ENCODE data around the gene PLXNB1. TPM values are rescaled to one million over a fixed set of nuclear protein-coding genes. Genes with fewer than 3 reads are reported as not detected.

The PLXNB1 gene
- total and polyA plus RNA-seq, 2 of the 13 experiments (the other 11 are each of a cell fraction or from before 2014, with no cell fraction given) = 86.0 to 143 TPM

- Histone ChIP-seq H3K9me3 (ENCODE audit: low read length) (no peaks in the 10 kb centered on the region), H3K4me3 (replicated peaks in 1 of 3; ENCODE audit: insufficient read depth in 1 of 3, low read depth in 2 of 3, low read length in 3 of 3) (no peak overlapping the region), H2AFZ (ENCODE audit: low read length) (no peak overlapping the region), H3K9ac (ENCODE audit: insufficient read depth, low read depth, low read length) (no peak overlapping the region), H3K4me1 (ENCODE audit: insufficient read depth, low read length) (peaks cover 11% of the 10 kb centered on the region), H3K27ac (ENCODE audit: extremely low read length, insufficient read depth, low read length) (no peak overlapping the region), H4K20me1 (ENCODE audit: insufficient read depth, low read length) (no peaks in the 10 kb centered on the region), H3K79me2 (ENCODE audit: insufficient read depth, low read length) (no peaks in the 10 kb centered on the region), H3K4me2 (ENCODE audit: low read depth, low read length) (no peak overlapping the region), H3K27me3 (ENCODE audit: control insufficient read depth in 1 of 2, insufficient read depth in 2 of 2, low read length in 2 of 2) (peaks cover 0 to 1% of the 10 kb centered on the region in 2 experiments; a peak in 1 of 5 replicates), H3K36me3 (replicated peaks in 1 of 2; ENCODE audit: control insufficient read depth in 1 of 2, insufficient read depth in 2 of 2, low read length in 2 of 2) (no peaks in the 10 kb centered on the region)
- CTCF ChIA-PET (ENCODE audit: low intra/inter-chr PET ratio, low total read pairs) = no interaction called here
- in situ Hi-C loops (cut with HindIII; ENCODE audit: extremely low pct_ligation_motif_present, low pct_unique_long_range_greater_than_20kb) (no loop called here), intact Hi-C loops (cut with micrococcal nuclease; ENCODE audit: unreplicated experiment) (no loop called here)
- POLR2A ChIA-PET = no interaction called here
- FAIRE-seq = no peak
- no TSS peak for BruUV-seq (replicated peaks)
- no peak for ATAC-seq
- no peak for DNase-seq (ENCODE audit: low spot score)
- TF ChIP-seq, protein P1, sequence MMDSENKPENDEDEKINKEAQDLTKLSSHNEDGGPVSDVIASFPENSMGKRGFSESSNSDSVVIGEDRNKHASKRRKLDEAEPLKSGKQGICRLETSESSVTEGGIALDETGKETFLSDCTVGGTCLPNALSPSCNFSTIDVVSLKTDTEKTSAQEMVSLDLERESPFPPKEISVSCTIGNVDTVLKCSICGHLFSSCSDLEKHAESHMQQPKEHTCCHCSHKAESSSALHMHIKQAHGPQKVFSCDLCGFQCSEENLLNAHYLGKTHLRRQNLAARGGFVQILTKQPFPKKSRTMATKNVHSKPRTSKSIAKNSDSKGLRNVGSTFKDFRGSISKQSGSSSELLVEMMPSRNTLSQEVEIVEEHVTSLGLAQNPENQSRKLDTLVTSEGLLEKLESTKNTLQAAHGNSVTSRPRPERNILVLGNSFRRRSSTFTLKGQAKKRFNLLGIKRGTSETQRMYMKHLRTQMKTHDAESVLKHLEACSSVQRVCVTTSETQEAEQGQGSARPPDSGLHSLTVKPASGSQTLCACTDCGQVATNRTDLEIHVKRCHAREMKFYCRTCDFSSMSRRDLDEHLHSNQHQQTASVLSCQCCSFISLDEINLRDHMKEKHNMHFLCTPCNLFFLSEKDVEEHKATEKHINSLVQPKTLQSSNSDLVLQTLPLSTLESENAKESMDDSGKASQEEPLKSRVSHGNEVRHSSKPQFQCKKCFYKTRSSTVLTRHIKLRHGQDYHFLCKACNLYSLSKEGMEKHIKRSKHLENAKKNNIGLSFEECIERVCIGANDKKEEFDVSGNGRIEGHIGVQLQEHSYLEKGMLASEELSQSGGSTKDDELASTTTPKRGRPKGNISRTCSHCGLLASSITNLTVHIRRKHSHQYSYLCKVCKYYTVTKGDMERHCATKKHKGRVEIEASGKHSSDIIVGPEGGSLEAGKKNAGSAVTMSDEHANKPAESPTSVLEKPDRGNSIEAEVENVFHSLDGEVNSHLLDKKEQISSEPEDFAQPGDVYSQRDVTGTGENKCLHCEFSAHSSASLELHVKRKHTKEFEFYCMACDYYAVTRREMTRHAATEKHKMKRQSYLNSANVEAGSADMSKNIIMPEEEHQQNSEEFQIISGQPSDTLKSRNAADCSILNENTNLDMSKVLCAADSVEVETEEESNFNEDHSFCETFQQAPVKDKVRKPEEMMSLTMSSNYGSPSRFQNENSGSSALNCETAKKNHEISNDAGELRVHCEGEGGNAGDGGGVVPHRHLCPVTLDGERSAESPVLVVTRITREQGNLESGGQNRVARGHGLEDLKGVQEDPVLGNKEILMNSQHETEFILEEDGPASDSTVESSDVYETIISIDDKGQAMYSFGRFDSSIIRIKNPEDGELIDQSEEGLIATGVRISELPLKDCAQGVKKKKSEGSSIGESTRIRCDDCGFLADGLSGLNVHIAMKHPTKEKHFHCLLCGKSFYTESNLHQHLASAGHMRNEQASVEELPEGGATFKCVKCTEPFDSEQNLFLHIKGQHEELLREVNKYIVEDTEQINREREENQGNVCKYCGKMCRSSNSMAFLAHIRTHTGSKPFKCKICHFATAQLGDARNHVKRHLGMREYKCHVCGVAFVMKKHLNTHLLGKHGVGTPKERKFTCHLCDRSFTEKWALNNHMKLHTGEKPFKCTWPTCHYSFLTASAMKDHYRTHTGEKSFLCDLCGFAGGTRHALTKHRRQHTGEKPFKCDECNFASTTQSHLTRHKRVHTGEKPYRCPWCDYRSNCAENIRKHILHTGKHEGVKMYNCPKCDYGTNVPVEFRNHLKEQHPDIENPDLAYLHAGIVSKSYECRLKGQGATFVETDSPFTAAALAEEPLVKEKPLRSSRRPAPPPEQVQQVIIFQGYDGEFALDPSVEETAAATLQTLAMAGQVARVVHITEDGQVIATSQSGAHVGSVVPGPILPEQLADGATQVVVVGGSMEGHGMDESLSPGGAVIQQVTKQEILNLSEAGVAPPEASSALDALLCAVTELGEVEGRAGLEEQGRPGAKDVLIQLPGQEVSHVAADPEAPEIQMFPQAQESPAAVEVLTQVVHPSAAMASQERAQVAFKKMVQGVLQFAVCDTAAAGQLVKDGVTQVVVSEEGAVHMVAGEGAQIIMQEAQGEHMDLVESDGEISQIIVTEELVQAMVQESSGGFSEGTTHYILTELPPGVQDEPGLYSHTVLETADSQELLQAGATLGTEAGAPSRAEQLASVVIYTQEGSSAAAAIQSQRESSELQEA (CRISPR knock-in tag; IDR thresholded peaks at IDR 0.05; ENCODE audit: not compliant biosample characterization) = no peak
- TF ChIP-seq PATZ1 (CRISPR knock-in tag; IDR thresholded peaks at IDR 0.05) (no peak), ZNF331 (CRISPR knock-in tag; IDR thresholded peaks at IDR 0.05) (no peak), ZEB1 (IDR thresholded peaks at IDR 0.05; ENCODE audit: insufficient replicate concordance, low read depth) (no peak), ZMYM2 (CRISPR knock-in tag; IDR thresholded peaks at IDR 0.05) (no peak), WIZ (CRISPR knock-in tag; IDR thresholded peaks at IDR 0.05) (no peak), CBX5 (CRISPR knock-in tag; IDR thresholded peaks at IDR 0.05; ENCODE audit: borderline replicate concordance) (no peak), HES4 (CRISPR knock-in tag; IDR thresholded peaks at IDR 0.05; ENCODE audit: borderline replicate concordance) (no peak), ZNF296 (CRISPR knock-in tag; conservative IDR thresholded peaks at IDR 0.05) (no peak), TERF1 (CRISPR knock-in tag; IDR thresholded peaks at IDR 0.05) (no peak), MNT (IDR thresholded peaks at IDR 0.05) (no peak)
- TF ChIP-seq, protein P2, sequence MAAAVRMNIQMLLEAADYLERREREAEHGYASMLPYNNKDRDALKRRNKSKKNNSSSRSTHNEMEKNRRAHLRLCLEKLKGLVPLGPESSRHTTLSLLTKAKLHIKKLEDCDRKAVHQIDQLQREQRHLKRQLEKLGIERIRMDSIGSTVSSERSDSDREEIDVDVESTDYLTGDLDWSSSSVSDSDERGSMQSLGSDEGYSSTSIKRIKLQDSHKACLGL (CRISPR knock-in tag; IDR thresholded peaks at IDR 0.05) = no peak
Measured at GRCh38 chr3:48387634-48388033, 42.3 kb downstream of the PLXNB1 start.

Measured in HepG2 (cell line).